Measurements from ENCODE around the gene PDE4D. TPM values are rescaled to one million over a fixed set of nuclear protein-coding genes. Genes with fewer than 3 reads are reported as not detected.

The PDE4D gene
- total RNA-seq, 2 donors from 2014 or later: 33.8 to 82.6 TPM

DNA sequence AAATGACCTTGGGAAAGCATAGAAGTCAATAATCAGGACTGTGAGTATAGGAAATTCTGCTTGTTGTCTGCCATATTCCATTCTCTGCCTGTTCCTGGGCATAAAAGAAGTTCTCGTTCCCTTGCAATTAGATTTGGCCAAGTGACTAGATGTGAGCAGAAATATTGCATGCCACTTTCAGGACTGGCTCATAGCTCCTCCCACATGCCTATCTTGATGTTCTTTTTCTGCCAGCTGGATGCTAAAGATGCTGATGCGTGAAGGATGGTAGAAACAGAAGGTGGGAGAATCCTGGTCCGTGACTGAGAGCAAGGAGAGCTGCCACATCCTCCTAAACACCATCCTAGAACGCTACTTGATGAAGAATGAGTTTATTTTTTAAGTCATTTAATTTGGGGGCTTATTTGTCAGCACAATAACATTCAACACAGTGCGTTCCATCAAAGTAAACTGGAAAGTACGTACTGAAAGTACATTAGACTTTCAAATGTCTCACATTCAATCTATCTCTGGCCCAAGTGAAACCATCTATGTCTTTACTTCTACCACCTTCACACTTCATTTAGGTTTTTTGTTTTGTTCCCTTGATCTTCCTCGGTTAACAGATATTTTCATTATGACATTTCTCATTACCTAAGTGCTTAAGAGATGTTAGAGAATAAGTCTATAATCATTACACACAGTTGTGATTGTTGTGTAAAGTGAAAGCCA, 662.1 kb downstream of the PDE4D start:
- DNase-seq (no peak), ATAC-seq (no peak)
- intact Hi-C loops (cut with DNase I): no loop called here

DNA sequence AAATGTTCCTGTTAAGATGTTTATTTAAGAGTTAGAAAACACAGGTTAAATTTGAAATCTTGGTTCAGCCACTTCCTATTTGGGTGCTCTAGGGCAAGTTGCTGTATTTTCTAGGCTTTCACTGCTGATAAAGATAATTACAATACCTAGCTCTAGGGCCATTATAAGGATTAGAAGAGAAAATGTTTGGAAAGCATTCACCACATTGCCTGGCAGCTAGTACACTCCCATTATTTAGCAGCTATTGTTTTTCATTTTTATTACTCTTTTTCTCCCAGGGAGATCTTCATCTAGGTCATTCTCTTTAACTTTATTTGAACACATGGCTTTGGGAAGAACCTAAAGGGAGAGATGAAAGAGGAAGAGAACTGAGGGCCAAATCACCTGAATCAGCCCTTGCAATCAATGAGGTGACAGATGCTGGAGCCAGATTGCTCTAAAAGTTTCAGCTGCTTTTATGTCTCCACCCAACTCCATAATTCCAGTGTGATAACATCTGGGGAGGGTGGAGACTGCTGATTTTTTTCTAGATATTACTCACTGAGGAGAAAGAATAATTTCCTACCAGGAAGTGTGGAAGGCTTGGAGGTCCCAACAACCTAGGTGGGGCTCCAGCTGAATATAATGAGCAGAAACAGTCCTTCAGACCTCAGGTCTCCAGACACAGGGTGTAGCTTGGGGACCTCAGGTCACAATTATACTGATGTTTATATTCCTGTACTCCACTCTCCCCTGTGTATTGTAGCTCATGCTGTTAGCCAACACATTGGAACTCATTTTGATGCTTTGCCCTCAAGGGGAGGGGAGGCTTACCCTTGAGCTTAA, 670.6 kb downstream of the PDE4D start:
- DNase-seq (no peak), ATAC-seq (peak in 1 of 2 donors; percentile 45)
- intact Hi-C loops (cut with DNase I): no loop called here

DNA sequence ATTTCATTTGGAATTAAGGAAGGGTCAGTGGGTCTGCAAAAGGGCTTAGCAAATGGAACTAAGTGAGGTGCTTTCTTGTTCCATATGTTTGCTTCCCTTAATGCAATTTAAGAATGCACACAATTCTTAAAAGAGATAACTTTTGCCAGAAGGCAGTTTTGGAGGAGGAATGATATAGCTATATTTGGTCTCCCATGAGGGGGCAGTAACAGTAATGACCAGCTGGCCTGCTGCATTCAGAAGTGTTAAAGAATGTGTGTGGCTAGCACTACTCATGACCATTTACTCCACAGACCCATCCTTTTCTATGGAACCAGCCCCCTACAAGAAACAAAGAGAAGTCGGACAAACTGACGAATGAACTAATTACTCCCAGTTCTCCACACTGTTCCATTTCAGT, 671.8 kb downstream of the PDE4D start:
- no peak for ATAC-seq
- no peak for DNase-seq

DNA sequence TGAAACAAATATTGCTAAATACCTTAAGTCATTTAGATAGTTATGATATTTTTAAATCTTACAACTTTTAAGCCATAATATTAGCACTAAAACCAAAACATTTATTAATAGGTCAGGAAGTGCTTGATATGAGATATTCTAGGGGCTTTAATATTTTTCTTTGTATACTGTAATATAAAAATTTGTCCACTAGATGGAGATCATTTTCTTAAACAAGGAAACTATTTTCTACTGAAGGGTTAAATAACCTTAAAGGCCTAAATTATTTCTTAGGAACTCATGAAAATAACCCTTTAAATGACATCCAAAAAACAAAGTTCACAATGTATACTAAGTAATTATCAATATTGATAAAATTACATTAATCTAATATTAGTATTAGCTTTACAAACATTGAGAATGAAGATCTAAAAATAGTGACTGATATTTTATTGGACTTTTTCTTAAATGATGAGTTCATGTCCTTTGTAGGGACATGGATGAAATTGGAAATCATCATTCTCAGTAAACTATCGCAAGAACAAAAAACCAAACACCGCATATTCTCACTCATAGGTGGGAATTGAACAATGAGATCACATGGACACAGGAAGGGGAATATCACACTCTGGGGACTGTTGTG, 675.0 kb downstream of the PDE4D start:
- no peak for ATAC-seq
- intact Hi-C loops (cut with DNase I): loop anchor here (5.0 to 10.0 kb wide), 2 partner anchors 146 to 149 kb away; no protein-coding TSS in a partner anchor
- DNase-seq: no peak

More for the DNA sequence above, 671.8 kb downstream of the PDE4D start:
- intact Hi-C loops (cut with DNase I): no loop called here

DNA sequence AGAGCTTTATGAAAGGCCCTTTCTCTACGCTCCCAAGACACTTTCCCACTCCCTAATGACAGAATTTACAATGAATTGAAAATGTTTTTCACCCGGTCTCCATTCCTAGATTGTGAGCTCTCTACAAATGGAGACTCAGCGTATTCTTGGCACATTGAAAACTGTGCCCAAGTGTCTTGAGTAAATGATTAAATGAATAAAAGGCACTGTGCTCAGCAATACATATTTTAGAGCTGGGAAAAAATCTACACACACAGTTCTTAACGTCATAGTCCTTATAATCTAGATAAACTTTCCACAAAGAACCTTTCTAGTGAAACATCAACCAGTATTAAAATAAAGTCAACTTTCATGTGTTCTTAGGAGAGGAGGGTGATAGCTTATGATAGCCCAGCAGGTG, 676.7 kb downstream of the PDE4D start:
- intact Hi-C loops (cut with DNase I): loop anchor here (5.0 to 10.0 kb wide), 2 partner anchors 148 to 150 kb away; no protein-coding TSS in a partner anchor

DNA sequence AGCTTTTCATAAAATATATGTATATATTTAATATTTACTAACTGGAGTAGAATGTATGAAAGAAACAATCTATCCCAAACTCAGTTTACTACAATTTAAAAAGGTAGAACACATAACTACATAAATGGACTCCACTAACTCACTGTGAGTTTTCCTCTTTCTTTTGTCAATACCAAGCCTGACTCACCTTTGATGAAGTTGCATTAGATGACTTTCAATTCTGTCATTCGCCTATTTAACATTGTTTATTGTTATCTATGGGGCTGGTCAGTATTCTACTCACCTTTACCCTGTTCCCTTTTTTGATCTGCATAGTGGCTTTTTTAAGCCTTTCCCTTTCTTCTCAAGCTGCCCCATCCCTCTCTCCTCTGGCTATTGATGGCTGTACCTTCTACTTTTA, 680.9 kb downstream of the PDE4D start:
- intact Hi-C loops (cut with DNase I): loop anchor here in 1 of 2 donors (10.0 kb wide), 1 partner anchor 152 kb away; no protein-coding TSS in a partner anchor
- ATAC-seq: no peak
- DNase-seq: no peak

More for the DNA sequence above, 676.7 kb downstream of the PDE4D start:
- ATAC-seq: no peak
- DNase-seq: no peak

DNA sequence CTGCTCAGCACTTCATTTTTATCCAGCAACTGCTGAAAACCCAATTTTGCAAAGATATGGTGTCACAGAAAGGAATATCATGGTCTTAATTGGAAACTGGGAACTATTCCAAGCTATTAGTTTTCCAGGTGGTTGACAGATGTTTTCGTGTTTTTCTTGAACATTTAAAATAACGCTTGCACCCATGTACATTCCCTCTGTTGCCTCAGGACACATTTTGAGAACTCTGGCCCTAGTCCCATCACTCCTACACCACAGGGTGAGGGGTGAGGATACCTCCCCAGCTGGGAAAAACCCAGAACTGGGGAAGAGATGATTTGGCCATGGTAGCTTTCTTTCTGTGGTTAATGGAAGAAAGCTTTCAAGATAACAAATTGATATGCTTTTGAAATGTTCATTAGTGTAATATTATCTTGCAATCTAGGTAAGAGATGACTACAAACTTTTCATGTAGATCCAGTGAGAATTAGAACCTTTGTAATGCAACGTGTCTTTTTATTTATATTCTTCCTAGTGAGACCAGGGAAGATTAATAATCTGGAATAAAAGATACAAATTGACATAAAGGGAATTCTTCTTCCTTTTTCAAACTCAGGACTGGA, 683.7 kb downstream of the PDE4D start:
- ATAC-seq: peak in 1 of 2 donors; percentile 28
- intact Hi-C loops (cut with DNase I): loop anchor here in 1 of 2 donors (10.0 kb wide), 1 partner anchor 155 kb away; no protein-coding TSS in a partner anchor
- DNase-seq: no peak

DNA sequence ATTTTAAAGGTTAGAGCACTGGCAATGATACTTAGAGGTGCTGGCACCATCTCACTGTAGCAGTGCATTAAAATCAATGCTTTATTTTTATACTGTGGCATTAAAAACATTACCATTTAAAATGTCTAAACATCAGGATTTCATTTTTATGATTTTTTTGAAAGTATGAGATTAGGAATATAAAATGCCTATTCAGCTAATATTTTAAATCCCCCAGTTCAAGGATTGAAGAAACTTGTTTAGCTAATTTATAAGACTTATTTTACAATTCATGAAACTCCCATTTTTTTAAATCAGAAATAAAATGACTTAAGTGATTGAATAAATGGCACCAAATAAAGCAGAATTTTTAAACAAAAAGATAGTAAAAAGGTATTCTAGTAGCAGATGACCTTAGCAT, 685.1 kb downstream of the PDE4D start:
- intact Hi-C loops (cut with DNase I): no loop called here
- DNase-seq (no peak), ATAC-seq (no peak)

DNA sequence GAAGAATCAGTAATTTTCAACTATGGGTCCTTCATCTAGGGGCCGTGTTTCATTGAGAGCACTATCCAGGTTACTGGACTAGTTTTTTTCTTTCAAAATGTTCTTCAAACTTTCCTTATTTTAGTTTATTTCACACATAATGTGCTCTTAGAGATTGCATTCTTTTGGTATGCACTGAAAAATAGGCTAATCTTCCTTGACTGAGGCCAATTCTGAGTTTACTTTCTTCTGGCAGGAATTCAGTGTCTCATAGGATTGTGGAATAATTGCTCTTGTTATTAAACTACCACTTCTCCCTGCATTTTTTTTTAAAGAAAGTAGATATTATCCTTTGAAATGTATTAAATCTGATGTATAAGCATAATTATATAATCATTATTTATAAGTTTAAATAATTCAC, 686.1 kb downstream of the PDE4D start:
- DNase-seq (no peak), ATAC-seq (no peak)
- intact Hi-C loops (cut with DNase I): no loop called here

DNA sequence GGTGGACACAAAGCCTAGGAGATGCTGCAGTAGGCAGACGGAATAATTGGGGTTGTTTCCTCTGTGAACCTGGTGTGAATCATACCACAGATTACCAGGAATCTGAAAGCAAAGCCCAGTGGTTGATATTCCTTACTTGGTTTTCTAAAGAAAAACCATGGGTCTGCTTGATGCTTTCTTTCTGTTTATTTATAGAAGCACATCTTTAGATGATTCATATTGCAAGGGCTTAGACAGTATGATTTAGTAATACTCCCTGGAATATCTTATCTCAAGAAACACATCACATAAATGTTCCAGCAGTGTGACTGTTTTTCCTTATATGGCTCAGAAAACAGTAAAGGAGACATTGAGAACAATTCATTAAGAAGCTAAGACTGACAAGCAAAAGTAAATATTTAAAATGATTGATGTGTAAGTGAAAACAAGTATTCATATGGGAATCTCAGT, 687.4 kb downstream of the PDE4D start:
- DNase-seq (no peak), ATAC-seq (peak; percentile 47 to 94)
- intact Hi-C loops (cut with DNase I): no loop called here

DNA sequence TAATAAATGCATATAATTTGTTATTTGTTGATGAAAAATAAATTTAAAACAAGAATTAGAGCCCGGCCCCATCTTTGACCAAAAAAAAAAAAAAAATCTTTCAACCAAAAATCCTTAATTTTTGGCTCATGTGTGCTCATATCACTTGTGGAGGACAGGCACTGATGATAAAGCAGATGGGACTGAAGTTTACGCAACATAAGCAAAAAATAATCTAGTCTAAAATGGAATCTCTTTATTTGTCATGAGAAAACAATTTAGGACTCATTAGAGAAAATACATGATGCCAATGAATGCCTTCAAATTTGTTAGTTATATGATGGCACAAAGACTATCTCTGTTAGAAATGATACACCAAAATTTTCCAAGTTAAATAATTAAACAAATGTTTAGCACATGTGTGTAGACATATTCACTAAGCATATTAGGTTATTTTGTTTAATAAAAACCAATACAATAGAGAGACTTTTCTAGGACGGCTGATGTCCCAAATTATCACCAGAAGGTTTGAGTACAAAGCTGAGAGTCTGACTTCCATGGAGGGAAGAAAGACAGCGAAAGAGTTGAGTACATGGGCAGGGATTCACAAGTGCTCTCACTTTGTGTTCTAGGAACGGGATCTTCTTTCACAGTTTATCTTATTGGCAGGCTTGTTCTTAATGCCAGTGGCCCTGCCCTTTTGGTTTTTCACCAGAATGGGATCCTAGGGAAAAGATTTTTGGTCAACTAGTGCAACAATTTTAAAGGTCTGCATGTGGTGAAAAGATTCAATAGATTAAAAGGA, 689.2 kb downstream of the PDE4D start:
- intact Hi-C loops (cut with DNase I): no loop called here
- no peak for DNase-seq
- no peak for ATAC-seq

DNA sequence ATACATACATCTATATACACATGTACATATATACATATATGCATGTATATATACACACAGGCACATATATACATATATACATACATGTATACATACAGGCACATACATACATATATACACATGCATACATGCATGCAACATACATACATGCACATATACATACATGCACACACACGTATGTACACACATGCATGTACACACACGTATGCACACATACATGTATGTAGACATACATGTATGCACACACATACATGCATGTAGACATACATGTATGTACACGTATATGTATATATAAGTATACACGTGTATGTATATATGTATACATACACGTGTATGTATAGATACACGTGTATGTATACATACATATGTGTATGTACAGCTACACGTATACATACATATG, 693.7 kb downstream of the PDE4D start:
- ATAC-seq: no peak
- intact Hi-C loops (cut with DNase I): loop anchor here in 1 of 2 donors (10.0 kb wide), 1 partner anchor 465 kb away; no protein-coding TSS in a partner anchor
- DNase-seq: no peak

DNA sequence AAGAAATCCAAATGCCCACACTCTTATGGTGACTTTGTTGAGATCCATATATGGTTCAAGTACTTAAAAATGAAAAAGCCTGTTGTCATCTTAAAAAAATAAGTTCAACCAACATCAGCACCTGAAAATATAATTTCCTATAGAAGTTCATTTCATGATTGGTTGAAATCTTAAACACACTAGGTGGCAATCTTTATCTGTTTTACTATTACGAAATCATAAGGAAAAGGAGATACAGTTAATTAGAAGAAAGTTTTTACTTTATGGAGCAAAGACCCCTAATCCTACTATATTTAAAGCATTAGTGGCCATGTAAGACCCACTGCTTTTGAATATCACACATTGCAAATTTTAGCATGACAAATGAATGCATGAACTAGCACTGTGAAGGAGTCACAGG, 694.7 kb downstream of the PDE4D start:
- DNase-seq (no peak), ATAC-seq (no peak)
- intact Hi-C loops (cut with DNase I): loop anchor here in 1 of 2 donors (10.0 kb wide), 1 partner anchor 466 kb away; no protein-coding TSS in a partner anchor

DNA sequence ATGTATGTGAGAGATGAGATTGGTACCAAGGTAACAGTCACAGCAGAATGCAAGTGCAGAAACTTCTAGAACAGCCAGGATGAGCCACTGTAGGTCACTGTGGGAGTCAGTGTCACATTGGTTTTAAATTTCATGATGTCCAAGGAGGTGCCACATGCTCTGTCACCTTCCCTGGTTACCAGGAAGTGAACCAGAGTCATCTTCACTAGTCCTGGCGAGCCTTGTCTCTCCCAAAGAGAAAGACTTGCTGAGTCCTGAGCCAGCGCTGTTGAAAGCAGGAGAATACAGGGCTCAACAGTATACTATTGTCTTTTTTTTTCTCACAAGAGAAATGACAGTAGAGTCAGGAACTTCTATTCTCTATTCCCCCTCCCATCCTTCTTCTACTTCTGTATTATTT, 695.2 kb downstream of the PDE4D start:
- no peak for ATAC-seq
- intact Hi-C loops (cut with DNase I): loop anchor here in 1 of 2 donors (10.0 kb wide), 1 partner anchor 466 kb away; no protein-coding TSS in a partner anchor
- DNase-seq: no peak

DNA sequence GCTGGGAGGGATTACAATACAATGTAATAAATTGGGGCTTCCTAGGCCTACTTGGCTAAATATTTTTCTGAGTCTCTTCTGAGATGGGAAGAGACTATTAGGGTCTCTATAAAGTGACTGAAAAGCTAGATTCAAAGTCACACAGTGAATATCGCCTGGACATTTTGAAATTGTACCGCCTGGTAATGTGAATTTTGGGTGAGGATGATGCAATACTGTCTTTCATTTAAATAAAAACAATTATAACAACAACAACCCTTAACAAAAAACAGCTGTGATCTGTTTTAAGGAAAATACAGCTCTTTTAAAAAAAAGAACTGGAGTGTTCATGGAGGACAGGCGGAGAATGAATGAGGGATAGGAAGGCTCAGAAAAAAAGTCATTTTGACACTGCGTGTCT, 695.6 kb downstream of the PDE4D start:
- DNase-seq: no peak
- intact Hi-C loops (cut with DNase I): loop anchor here in 1 of 2 donors (10.0 kb wide), 1 partner anchor 467 kb away; no protein-coding TSS in a partner anchor
- no peak for ATAC-seq

DNA sequence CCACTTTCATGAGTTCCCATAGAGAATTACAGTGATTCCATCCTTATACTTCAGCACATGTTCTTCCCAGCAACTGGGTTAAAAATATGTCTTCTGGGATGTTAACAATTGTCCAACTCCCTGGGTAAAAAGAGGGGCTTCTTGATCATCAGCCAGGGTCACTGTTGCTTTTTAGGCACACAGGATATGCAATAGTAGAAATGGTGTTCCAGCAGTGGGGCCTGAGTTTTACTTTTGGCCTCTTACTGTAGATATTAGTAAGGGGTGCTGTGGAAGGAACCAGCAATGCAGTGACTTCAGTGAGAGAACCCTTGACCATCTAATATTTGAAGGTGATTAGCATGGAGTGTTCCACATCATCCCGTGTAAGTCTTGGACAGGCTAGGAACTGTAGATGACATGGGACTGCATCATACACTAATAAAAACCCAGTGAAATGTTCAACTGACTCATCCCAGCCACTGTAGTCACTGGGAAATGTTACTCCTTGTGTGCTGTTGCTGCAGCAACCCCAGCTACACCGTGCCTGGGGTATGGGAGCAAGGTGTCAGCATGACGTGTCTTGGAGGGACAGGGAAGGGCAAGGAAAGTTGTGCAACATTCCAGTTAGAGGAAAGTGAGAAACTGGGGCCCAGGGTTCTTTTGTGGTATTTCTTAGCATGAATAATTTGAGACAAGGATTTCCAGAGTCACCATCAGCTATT, 699.8 kb downstream of the PDE4D start:
- ATAC-seq (peak in 1 of 2 donors; percentile 95), DNase-seq (peak; percentile 57)
- intact Hi-C loops (cut with DNase I): loop anchor here in 1 of 2 donors (10.0 kb wide), 1 partner anchor 471 kb away; no protein-coding TSS in a partner anchor

DNA sequence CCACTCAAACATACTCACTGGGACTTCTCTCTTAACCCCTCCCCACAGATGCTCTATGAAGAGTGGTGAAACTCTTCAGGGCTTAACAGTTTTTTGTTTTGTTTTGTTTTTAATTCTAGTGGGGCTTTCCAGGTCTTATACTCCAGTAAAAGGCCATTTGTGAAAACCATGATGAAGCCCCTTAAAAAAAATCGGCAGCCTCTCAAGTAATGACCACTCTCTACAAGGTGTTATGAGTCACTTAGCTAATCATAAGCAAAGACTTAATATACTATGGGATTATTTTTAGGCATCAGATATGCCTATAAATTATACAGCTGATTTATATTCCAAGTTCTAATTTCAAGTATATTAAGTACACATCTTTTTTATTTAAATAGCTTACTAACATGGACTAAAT, 702.8 kb downstream of the PDE4D start:
- ATAC-seq (no peak), DNase-seq (no peak)
- intact Hi-C loops (cut with DNase I): loop anchor here in 1 of 2 donors (10.0 kb wide), 1 partner anchor 474 kb away; no protein-coding TSS in a partner anchor

Data from left cardiac atrium (tissue), 4 donors.